ENCODE results near the gene HIVEP3. TPM values are rescaled to one million over a fixed set of nuclear protein-coding genes. Genes with fewer than 3 reads are reported as not detected.

The HIVEP3 gene
- polyA plus RNA-seq, 1 of the 3 experiments (the other 2 are of a cell fraction): 6.4 TPM

DNA sequence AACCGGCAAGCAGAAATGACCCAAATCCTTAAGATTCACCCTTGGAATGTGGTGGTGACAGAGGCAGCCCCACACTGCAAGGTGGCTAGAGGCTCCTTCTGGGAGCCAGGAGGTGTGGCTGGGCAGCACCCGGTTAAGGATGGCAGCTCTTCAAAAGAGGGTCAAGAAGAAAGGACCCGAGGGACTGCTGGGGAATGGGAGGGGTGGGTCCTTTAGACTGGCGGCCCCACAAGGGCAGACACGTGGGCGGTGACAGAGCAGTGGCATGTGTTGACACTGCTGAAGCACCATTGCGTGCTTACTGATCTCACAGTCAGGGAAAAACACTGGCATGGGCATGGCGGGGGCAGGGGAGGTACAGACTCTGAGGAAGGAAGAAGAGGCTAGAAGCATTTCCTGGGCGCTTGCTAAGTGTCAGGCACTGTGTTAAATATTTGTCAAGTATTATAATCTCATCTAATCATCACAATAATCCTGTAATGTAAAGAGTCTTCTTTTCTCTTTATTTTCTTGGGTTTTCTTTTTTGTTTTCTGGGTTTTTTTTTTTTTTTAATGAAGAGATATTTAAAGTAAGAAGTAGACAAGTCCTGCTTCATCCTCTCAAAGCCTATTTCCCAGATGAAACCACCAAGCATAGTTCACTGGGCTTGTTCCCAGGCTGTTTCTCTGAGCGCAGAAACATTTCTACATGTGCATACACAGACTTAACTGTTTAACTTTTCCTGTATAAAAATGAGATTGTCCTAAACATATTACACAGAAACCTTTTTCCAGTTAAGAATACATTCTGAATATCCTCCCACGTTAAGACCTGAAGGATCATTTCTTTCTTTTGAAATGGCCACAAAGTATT is 268.5 kb downstream of the HIVEP3 start:
- Histone ChIP-seq H3K27me3 (ENCODE audit: insufficient read depth) (no peaks in the 10 kb centered on the region), H3K27ac (ENCODE audit: low read depth in 2 of 2, low read length in 1 of 2) (no peak overlapping the region), H3K9me2 (no peaks in the 10 kb centered on the region), H3K4me2 (no peak overlapping the region), H4K20me1 (ENCODE audit: insufficient read depth) (no peaks in the 10 kb centered on the region), H3K9ac (no peak overlapping the region), H3K9me3 (no peaks in the 10 kb centered on the region), H2AFZ (ENCODE audit: low read depth) (no peak overlapping the region), H3K79me2 (ENCODE audit: insufficient read depth) (no peaks in the 10 kb centered on the region), H3F3A (replicated peaks; ENCODE audit: insufficient read depth) (no peaks in the 10 kb centered on the region), H3K4me1 (ENCODE audit: control insufficient read depth in 1 of 2, insufficient read depth in 2 of 2, low read depth in 1 of 2, low read length in 1 of 2) (peaks cover 4 to 11% of the 10 kb centered on the region in 2 experiments; a peak in 2 of 4 replicates), H3K4me3 (ENCODE audit: low read depth in 2 of 2, low read length in 1 of 2) (no peak overlapping the region), H3K36me3 (replicated peaks in 1 of 2; ENCODE audit: control insufficient read depth in 1 of 2, insufficient read depth in 2 of 2, low read length in 1 of 2) (no peaks in the 10 kb centered on the region)
- TF ChIP-seq MEF2A (IDR thresholded peaks at IDR 0.05; ENCODE audit: borderline replicate concordance, low read depth) (no peak), TCF12 (IDR thresholded peaks at IDR 0.05) (no peak), NFIC (IDR thresholded peaks at IDR 0.05; ENCODE audit: borderline replicate concordance) (no peak)
- TF ChIP-seq, protein P1, sequence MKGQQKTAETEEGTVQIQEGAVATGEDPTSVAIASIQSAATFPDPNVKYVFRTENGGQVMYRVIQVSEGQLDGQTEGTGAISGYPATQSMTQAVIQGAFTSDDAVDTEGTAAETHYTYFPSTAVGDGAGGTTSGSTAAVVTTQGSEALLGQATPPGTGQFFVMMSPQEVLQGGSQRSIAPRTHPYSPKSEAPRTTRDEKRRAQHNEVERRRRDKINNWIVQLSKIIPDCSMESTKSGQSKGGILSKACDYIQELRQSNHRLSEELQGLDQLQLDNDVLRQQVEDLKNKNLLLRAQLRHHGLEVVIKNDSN (IDR thresholded peaks at IDR 0.05; ENCODE audit: borderline replicate concordance, low read depth): no peak
- WGBS (ENCODE audit: low lambda C conversion rate): 66% methylated on average over 7 of the region's 11 CpGs
- DNase-seq: no peak
- ChIA-PET POLR2A (no interaction called here), CTCF (interaction anchor here (1.0 to 1.9 kb wide), 3 partner anchors 15 to 233 kb away, joined by 3 to 6 read pairs (median 3); no protein-coding TSS in a partner anchor)

DNA sequence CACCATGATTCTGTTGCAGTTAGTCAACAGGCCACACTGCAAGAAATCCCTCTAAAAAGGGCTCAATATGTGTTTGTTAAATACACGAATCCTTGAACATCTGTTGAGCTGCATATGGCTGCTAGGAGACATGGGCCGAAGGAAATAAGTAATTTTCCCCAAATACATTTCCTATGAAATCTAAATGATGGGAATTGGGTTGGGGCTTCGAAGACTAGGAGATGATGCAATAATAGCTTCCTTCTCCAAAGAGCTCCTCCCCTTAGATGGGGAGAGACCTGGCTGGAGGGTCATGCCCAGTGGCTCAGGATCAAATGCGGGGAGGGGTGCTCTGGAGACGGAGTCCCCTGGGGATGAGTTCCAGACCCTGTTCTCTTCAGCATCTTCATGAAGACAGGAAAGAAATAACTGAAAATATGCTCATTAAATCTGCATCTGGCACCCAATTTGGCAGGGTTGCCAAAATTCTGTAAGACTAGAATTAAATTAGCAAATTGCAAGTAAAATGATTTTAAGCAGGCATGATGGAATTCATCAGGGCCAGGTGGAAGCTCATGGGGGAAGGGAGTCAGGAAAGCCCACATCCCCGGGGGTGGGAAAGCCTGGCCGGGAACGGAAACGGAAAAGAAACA is 269.2 kb downstream of the HIVEP3 start:
- no peak overlapping the region for H3K9ac ChIP-seq
- CTCF ChIA-PET: interaction anchor here (0.8 to 1.9 kb wide), 3 partner anchors 8 to 232 kb away, joined by 3 to 6 read pairs (median 3); no protein-coding TSS in a partner anchor

DNA sequence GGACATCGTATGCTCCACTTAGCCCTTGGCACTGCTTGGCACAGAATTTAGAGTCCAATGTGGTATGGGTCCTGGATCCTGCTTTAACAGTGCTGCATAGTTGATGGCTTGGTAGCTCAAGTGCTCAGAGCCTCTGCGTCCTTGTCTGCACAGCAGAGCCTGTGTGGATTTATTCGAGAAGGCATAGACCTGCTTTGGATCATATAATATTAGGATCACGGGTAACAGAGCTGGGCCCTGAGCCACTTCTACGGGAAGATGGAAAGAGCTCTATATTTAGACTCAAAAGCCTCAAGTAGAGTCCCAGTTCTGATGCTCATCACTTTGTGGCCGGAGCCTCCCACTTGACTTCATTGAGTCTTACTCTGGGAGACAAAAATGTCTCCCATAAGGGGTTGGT is 269.9 kb downstream of the HIVEP3 start:
- Histone ChIP-seq H3K4me3 (ENCODE audit: low read depth in 2 of 2, low read length in 1 of 2) (no peak overlapping the region), H3K4me2 (no peak overlapping the region), H3K9me3 (no peaks in the 10 kb centered on the region), H2AFZ (ENCODE audit: low read depth) (no peak overlapping the region), H3K9ac (no peak overlapping the region), H3K9me2 (no peaks in the 10 kb centered on the region), H3K27me3 (ENCODE audit: insufficient read depth) (no peaks in the 10 kb centered on the region), H3K27ac (ENCODE audit: low read depth in 2 of 2, low read length in 1 of 2) (no peak overlapping the region), H3K4me1 (ENCODE audit: control insufficient read depth in 1 of 2, insufficient read depth in 2 of 2, low read depth in 1 of 2, low read length in 1 of 2) (peaks cover 4 to 11% of the 10 kb centered on the region in 2 experiments; a peak in 2 of 4 replicates), H4K20me1 (ENCODE audit: insufficient read depth) (no peaks in the 10 kb centered on the region), H3K36me3 (replicated peaks in 1 of 2; ENCODE audit: control insufficient read depth in 1 of 2, insufficient read depth in 2 of 2, low read length in 1 of 2) (no peaks in the 10 kb centered on the region), H3K79me2 (ENCODE audit: insufficient read depth) (no peaks in the 10 kb centered on the region), H3F3A (replicated peaks; ENCODE audit: insufficient read depth) (no peaks in the 10 kb centered on the region)
- 82% methylated on average over 5 of the region's 6 CpGs for WGBS (ENCODE audit: low lambda C conversion rate)
- POLR2A ChIA-PET: no interaction called here
- DNase-seq: no peak
- CTCF ChIA-PET: interaction anchor here (0.8 to 1.9 kb wide), 3 partner anchors 9 to 231 kb away, joined by 3 to 6 read pairs (median 3); no protein-coding TSS in a partner anchor
- TF ChIP-seq YY1 (IDR thresholded peaks at IDR 0.05; ENCODE audit: low read depth): no peak
- TF ChIP-seq MEF2A (IDR thresholded peaks at IDR 0.05; ENCODE audit: borderline replicate concordance, low read depth): no peak
- TF ChIP-seq, protein P2, sequence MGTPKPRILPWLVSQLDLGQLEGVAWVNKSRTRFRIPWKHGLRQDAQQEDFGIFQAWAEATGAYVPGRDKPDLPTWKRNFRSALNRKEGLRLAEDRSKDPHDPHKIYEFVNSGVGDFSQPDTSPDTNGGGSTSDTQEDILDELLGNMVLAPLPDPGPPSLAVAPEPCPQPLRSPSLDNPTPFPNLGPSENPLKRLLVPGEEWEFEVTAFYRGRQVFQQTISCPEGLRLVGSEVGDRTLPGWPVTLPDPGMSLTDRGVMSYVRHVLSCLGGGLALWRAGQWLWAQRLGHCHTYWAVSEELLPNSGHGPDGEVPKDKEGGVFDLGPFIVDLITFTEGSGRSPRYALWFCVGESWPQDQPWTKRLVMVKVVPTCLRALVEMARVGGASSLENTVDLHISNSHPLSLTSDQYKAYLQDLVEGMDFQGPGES (IDR thresholded peaks at IDR 0.05; ENCODE audit: low read depth, low read length): no peak
- no peak for TF ChIP-seq SIN3A (IDR thresholded peaks at IDR 0.05; ENCODE audit: borderline replicate concordance, low read depth, low read length)
- TF ChIP-seq FOXM1 (IDR thresholded peaks at IDR 0.05; ENCODE audit: low read depth): no peak
- TF ChIP-seq, protein P3, sequence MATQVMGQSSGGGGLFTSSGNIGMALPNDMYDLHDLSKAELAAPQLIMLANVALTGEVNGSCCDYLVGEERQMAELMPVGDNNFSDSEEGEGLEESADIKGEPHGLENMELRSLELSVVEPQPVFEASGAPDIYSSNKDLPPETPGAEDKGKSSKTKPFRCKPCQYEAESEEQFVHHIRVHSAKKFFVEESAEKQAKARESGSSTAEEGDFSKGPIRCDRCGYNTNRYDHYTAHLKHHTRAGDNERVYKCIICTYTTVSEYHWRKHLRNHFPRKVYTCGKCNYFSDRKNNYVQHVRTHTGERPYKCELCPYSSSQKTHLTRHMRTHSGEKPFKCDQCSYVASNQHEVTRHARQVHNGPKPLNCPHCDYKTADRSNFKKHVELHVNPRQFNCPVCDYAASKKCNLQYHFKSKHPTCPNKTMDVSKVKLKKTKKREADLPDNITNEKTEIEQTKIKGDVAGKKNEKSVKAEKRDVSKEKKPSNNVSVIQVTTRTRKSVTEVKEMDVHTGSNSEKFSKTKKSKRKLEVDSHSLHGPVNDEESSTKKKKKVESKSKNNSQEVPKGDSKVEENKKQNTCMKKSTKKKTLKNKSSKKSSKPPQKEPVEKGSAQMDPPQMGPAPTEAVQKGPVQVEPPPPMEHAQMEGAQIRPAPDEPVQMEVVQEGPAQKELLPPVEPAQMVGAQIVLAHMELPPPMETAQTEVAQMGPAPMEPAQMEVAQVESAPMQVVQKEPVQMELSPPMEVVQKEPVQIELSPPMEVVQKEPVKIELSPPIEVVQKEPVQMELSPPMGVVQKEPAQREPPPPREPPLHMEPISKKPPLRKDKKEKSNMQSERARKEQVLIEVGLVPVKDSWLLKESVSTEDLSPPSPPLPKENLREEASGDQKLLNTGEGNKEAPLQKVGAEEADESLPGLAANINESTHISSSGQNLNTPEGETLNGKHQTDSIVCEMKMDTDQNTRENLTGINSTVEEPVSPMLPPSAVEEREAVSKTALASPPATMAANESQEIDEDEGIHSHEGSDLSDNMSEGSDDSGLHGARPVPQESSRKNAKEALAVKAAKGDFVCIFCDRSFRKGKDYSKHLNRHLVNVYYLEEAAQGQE (IDR thresholded peaks at IDR 0.05; ENCODE audit: low read depth, low read length): no peak
- TF ChIP-seq, protein P1 (IDR thresholded peaks at IDR 0.05; ENCODE audit: borderline replicate concordance, low read depth): no peak
- TF ChIP-seq CHD2 (IDR thresholded peaks at IDR 0.05; ENCODE audit: low read length, partially characterized antibody): no peak
- TF ChIP-seq NRF1 (IDR thresholded peaks at IDR 0.05; ENCODE audit: low read depth, low read length): no peak

More for the DNA sequence above, 269.2 kb downstream of the HIVEP3 start:
- TF ChIP-seq RCOR1 (IDR thresholded peaks at IDR 0.05; ENCODE audit: low read length): peak; percentile 74; the same call in 1 of the 2 replicates
- peak in 1 of 2 experiments; percentile 15; a peak in 1 of 4 replicates for TF ChIP-seq EP300 (IDR thresholded peaks at IDR 0.05; ENCODE audit: borderline replicate concordance in 1 of 2, low read depth in 1 of 2, low read length in 1 of 2)
- TF ChIP-seq RFX5 (IDR thresholded peaks at IDR 0.05; ENCODE audit: low read length): no peak
- DNase-seq: no peak
- POLR2A ChIA-PET: no interaction called here
- Histone ChIP-seq H3K27me3 (ENCODE audit: insufficient read depth) (no peaks in the 10 kb centered on the region), H3K9me2 (no peaks in the 10 kb centered on the region), H3K4me3 (ENCODE audit: low read depth in 2 of 2, low read length in 1 of 2) (no peak overlapping the region), H2AFZ (ENCODE audit: low read depth) (no peak overlapping the region), H3K36me3 (replicated peaks in 1 of 2; ENCODE audit: control insufficient read depth in 1 of 2, insufficient read depth in 2 of 2, low read length in 1 of 2) (no peaks in the 10 kb centered on the region), H3K27ac (ENCODE audit: low read depth in 2 of 2, low read length in 1 of 2) (no peak overlapping the region), H3K4me1 (ENCODE audit: control insufficient read depth in 1 of 2, insufficient read depth in 2 of 2, low read depth in 1 of 2, low read length in 1 of 2) (peaks cover 4 to 11% of the 10 kb centered on the region in 2 experiments; a peak in 2 of 4 replicates), H3K79me2 (ENCODE audit: insufficient read depth) (no peaks in the 10 kb centered on the region), H3K4me2 (no peak overlapping the region), H3K9me3 (no peaks in the 10 kb centered on the region), H3F3A (replicated peaks; ENCODE audit: insufficient read depth) (no peaks in the 10 kb centered on the region), H4K20me1 (ENCODE audit: insufficient read depth) (no peaks in the 10 kb centered on the region)
- WGBS (ENCODE audit: low lambda C conversion rate): 77% methylated on average over 9 of the region's 9 CpGs
